Measurements from ENCODE around the gene RET.

The RET gene

GRCh38 chr10:43045631-43046287 lies 31.1 kb upstream of the RET start:
- DNase-seq (ENCODE audit: low read depth, low spot score), result no peak
- Histone ChIP-seq H3K36me3 (ENCODE audit: insufficient read depth, insufficient read length, low read length) (no peaks in the 10 kb centered on the region), H3K4me3 (ENCODE audit: insufficient read length, low read depth) (no peak overlapping the region), H3K9ac (ENCODE audit: insufficient read length, low read depth) (no peak overlapping the region), H3K4me1 (ENCODE audit: insufficient read depth, insufficient read length) (peaks cover 23% of the 10 kb centered on the region), H3K9me3 (ENCODE audit: insufficient read depth, low read length) (no peaks in the 10 kb centered on the region), H3K27me3 (ENCODE audit: insufficient read depth, insufficient read length) (no peaks in the 10 kb centered on the region)
- TF ChIP-seq ZNF274 (IDR thresholded peaks at IDR 0.05; ENCODE audit: low read depth, low read length) (no peak), YY1 (IDR thresholded peaks at IDR 0.05; ENCODE audit: insufficient read depth, insufficient read length) (no peak), SUZ12 (IDR thresholded peaks at IDR 0.05; ENCODE audit: extremely low read depth, insufficient read depth, insufficient read length) (no peak)

GRCh38 chr10:43046288-43046991 lies 30.4 kb upstream of the RET start:
- H3K9me3 ChIP-seq (ENCODE audit: insufficient read depth, low read length), result no peaks in the 10 kb centered on the region
- no peaks in the 10 kb centered on the region for H3K27me3 ChIP-seq (ENCODE audit: insufficient read depth, insufficient read length)
- H3K4me3 ChIP-seq (ENCODE audit: insufficient read length, low read depth), result no peak overlapping the region
- TF ChIP-seq YY1 (IDR thresholded peaks at IDR 0.05; ENCODE audit: insufficient read depth, insufficient read length) (no peak), SUZ12 (IDR thresholded peaks at IDR 0.05; ENCODE audit: extremely low read depth, insufficient read depth, insufficient read length) (no peak), ZNF274 (IDR thresholded peaks at IDR 0.05; ENCODE audit: low read depth, low read length) (no peak)
- peaks cover 23% of the 10 kb centered on the region for H3K4me1 ChIP-seq (ENCODE audit: insufficient read depth, insufficient read length)
- no peaks in the 10 kb centered on the region for H3K36me3 ChIP-seq (ENCODE audit: insufficient read depth, insufficient read length, low read length)
- DNase-seq (ENCODE audit: low read depth, low spot score), result no peak
- no peak overlapping the region for H3K9ac ChIP-seq (ENCODE audit: insufficient read length, low read depth)

- H3K27me3 ChIP-seq (ENCODE audit: insufficient read depth, insufficient read length), result no peaks in the 10 kb centered on the region
- H3K9ac ChIP-seq (ENCODE audit: insufficient read length, low read depth), result no peak overlapping the region
- DNase-seq (ENCODE audit: low read depth, low spot score), result no peak
- TF ChIP-seq SUZ12 (IDR thresholded peaks at IDR 0.05; ENCODE audit: extremely low read depth, insufficient read depth, insufficient read length) (no peak), ZNF274 (IDR thresholded peaks at IDR 0.05; ENCODE audit: low read depth, low read length) (no peak), YY1 (IDR thresholded peaks at IDR 0.05; ENCODE audit: insufficient read depth, insufficient read length) (no peak)
- H3K4me3 ChIP-seq (ENCODE audit: insufficient read length, low read depth), result no peak overlapping the region
- no peaks in the 10 kb centered on the region for H3K9me3 ChIP-seq (ENCODE audit: insufficient read depth, low read length)
- H3K36me3 ChIP-seq (ENCODE audit: insufficient read depth, insufficient read length, low read length), result no peaks in the 10 kb centered on the region
- peaks cover 23% of the 10 kb centered on the region for H3K4me1 ChIP-seq (ENCODE audit: insufficient read depth, insufficient read length)
Observed at GRCh38 chr10:43047288-43047970, 29.4 kb upstream of the RET start.

- no peak for TF ChIP-seq YY1 (IDR thresholded peaks at IDR 0.05; ENCODE audit: insufficient read depth, insufficient read length)
- no peak for TF ChIP-seq SUZ12 (IDR thresholded peaks at IDR 0.05; ENCODE audit: extremely low read depth, insufficient read depth, insufficient read length)
- TF ChIP-seq ZNF274 (IDR thresholded peaks at IDR 0.05; ENCODE audit: low read depth, low read length), result no peak
- Histone ChIP-seq H3K36me3 (ENCODE audit: insufficient read depth, insufficient read length, low read length) (no peaks in the 10 kb centered on the region), H3K4me3 (ENCODE audit: insufficient read length, low read depth) (no peak overlapping the region), H3K27me3 (ENCODE audit: insufficient read depth, insufficient read length) (no peaks in the 10 kb centered on the region), H3K4me1 (ENCODE audit: insufficient read depth, insufficient read length) (peaks cover 22% of the 10 kb centered on the region), H3K9me3 (ENCODE audit: insufficient read depth, low read length) (no peaks in the 10 kb centered on the region), H3K9ac (ENCODE audit: insufficient read length, low read depth) (no peak overlapping the region)
- DNase-seq (ENCODE audit: low read depth, low spot score), result no peak
Observed at GRCh38 chr10:43048301-43049051, 28.4 kb upstream of the RET start.

GRCh38 chr10:43049081-43049551 lies 27.8 kb upstream of the RET start:
- no peaks in the 10 kb centered on the region for H3K36me3 ChIP-seq (ENCODE audit: insufficient read depth, insufficient read length, low read length)
- H3K4me3 ChIP-seq (ENCODE audit: insufficient read length, low read depth), result no peak overlapping the region
- no peaks in the 10 kb centered on the region for H3K9me3 ChIP-seq (ENCODE audit: insufficient read depth, low read length)
- TF ChIP-seq ZNF274 (IDR thresholded peaks at IDR 0.05; ENCODE audit: low read depth, low read length) (no peak), YY1 (IDR thresholded peaks at IDR 0.05; ENCODE audit: insufficient read depth, insufficient read length) (no peak), SUZ12 (IDR thresholded peaks at IDR 0.05; ENCODE audit: extremely low read depth, insufficient read depth, insufficient read length) (no peak)
- DNase-seq (ENCODE audit: low read depth, low spot score), result no peak
- H3K9ac ChIP-seq (ENCODE audit: insufficient read length, low read depth), result no peak overlapping the region
- no peaks in the 10 kb centered on the region for H3K27me3 ChIP-seq (ENCODE audit: insufficient read depth, insufficient read length)
- H3K4me1 ChIP-seq (ENCODE audit: insufficient read depth, insufficient read length), result peaks cover 20% of the 10 kb centered on the region

GRCh38 chr10:43050011-43050410 lies 26.9 kb upstream of the RET start:
- no peaks in the 10 kb centered on the region for H3K27me3 ChIP-seq (ENCODE audit: insufficient read depth, insufficient read length)
- no peaks in the 10 kb centered on the region for H3K36me3 ChIP-seq (ENCODE audit: insufficient read depth, insufficient read length, low read length)
- no peak overlapping the region for H3K9ac ChIP-seq (ENCODE audit: insufficient read length, low read depth)
- peaks cover 15% of the 10 kb centered on the region for H3K4me1 ChIP-seq (ENCODE audit: insufficient read depth, insufficient read length)
- H3K9me3 ChIP-seq (ENCODE audit: insufficient read depth, low read length), result no peaks in the 10 kb centered on the region
- H3K4me3 ChIP-seq (ENCODE audit: insufficient read length, low read depth), result no peak overlapping the region
- no peak for DNase-seq (ENCODE audit: low read depth, low spot score)
- TF ChIP-seq ZNF274 (IDR thresholded peaks at IDR 0.05; ENCODE audit: low read depth, low read length) (no peak), SUZ12 (IDR thresholded peaks at IDR 0.05; ENCODE audit: extremely low read depth, insufficient read depth, insufficient read length) (no peak), YY1 (IDR thresholded peaks at IDR 0.05; ENCODE audit: insufficient read depth, insufficient read length) (no peak)
